Vagina (tissue), 2 donors: Measurements from ENCODE around the gene TNS3.

Experiments
- CTCF ChIP-seq, 3 experiments: fragments of 450-650 bp in 2 of 3; fragments of 200-600 bp in 1 of 3; sonication (generic) in 1 of 3; IDR thresholded peaks; one replicate each; pipeline ENCODE4 v1.5.1; 2017 to 2019; ENCODE audit warnings: antibody characterized with exemption in 3 of 3, mild to moderate bottlenecking in 2 of 3, moderate library complexity in 2 of 3
- POLR2A ChIP-seq, 2 donors: fragments of 450-650 bp; IDR thresholded peaks; one replicate each; pipeline ENCODE4 v1.6.1; 2017; ENCODE audit warnings: antibody characterized with exemption in 2 of 2, mild to moderate bottlenecking in 2 of 2, moderate library complexity in 2 of 2

- no peak for TF ChIP-seq CTCF (IDR thresholded peaks at IDR 0.05)
- TF ChIP-seq POLR2A (IDR thresholded peaks at IDR 0.05) = no peak
Observed at GRCh38 chr7:47356261-47356660, 225.7 kb downstream of the TNS3 start.
